ENCODE measurements around the gene FYCO1.

- TF ChIP-seq CTCF (IDR thresholded peaks at IDR 0.05) (no peak), ZFX (IDR thresholded peaks at IDR 0.05; ENCODE audit: borderline replicate concordance) (no peak)
These were observed 36.1 kb upstream of the FYCO1 start for GRCh38 chr3:46031747-46032146.

All from 22Rv1 (cell line).